ENCODE results near the gene CLNS1A.

DNA sequence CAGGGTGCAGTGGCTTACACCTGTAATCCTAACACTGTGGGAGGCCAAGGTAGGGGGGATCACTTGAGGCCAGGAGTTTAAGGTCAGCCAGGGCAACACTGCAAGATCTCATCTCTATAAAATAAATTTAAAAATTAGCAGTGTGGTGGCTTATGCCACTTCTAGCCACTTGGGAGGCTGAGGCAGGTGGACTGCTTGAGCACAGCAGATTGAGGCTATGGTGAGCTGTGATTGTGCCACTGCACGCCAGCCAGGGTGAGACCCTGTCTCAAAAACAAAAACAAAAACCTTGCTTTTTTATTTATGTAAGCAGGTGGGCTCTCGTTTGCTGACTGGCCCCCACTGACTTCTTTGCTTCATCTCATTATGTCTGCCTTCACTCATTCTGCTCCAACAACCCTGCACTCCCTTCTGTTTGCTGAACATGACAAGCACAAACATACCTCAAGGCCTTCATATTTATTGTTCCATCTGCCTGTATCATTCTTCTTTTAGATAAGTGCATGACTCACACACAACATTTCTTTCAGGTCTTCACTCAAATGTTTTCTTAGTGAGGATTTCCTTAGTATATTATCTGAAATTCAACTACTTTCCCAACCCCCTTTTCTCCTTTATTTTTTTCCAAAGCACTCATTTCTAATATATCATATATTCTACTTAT lies 32.4 kb upstream of the CLNS1A start:
- TF ChIP-seq, protein P1, sequence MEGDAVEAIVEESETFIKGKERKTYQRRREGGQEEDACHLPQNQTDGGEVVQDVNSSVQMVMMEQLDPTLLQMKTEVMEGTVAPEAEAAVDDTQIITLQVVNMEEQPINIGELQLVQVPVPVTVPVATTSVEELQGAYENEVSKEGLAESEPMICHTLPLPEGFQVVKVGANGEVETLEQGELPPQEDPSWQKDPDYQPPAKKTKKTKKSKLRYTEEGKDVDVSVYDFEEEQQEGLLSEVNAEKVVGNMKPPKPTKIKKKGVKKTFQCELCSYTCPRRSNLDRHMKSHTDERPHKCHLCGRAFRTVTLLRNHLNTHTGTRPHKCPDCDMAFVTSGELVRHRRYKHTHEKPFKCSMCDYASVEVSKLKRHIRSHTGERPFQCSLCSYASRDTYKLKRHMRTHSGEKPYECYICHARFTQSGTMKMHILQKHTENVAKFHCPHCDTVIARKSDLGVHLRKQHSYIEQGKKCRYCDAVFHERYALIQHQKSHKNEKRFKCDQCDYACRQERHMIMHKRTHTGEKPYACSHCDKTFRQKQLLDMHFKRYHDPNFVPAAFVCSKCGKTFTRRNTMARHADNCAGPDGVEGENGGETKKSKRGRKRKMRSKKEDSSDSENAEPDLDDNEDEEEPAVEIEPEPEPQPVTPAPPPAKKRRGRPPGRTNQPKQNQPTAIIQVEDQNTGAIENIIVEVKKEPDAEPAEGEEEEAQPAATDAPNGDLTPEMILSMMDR (conservative IDR thresholded peaks at IDR 0.05; ENCODE audit: low read depth, low read length), result no peak
- TF ChIP-seq EZH2 (IDR thresholded peaks at IDR 0.05; ENCODE audit: low read length, unreplicated experiment) (no peak), EZH2phosphoT487 (IDR thresholded peaks at IDR 0.05; ENCODE audit: borderline replicate concordance, low read length) (no peak)

All from PC-3 (cell line).